ENCODE data around the gene MBNL1.
"Not testable (repeated sequence)": the region's sequence is repeated elsewhere in the genome, so short reads cannot be mapped to it uniquely, and the experiment has no call there.

Gene MBNL1

DNA sequence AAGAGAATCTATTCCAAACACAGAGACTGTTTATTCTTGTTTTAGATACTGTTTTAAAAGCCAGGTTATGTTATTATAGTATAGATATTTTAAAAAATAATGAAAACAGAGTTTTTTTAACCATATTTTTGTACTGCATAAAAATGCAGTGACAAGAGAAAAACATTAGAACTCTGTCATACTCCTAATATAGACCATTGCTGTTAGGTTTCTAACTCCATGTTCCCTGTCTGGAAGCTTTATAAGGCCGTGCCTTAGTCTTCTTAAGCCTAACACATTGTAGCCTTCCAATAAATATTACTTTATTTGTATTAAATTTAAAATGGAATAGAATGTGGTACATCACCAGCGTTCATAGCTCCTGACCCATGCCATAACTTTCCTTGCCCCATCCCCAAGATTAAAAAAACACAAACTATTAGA is 53.2 kb downstream of the MBNL1 start:
- DNase-seq, result no peak

DNA sequence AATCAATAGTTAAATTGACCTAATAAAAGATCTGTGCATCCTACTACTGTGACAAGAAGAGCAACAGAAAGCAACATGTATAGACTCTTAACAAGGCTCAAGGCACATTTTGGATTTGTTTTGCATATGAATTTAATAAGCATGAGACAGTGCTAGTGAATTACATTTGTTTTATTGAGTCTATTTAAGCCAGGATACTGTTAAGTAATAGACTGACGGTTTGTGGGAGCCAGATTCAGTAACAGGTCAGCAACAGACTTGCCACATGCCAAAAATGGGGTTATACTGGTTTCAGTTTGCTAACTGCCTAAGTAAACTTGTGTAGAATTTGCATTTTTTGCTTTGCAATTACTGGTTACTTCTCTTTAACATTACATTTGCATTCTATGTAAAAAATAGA is 54.0 kb downstream of the MBNL1 start:
- DNase-seq, result peak in 1 of 2 donors; percentile 34

DNA sequence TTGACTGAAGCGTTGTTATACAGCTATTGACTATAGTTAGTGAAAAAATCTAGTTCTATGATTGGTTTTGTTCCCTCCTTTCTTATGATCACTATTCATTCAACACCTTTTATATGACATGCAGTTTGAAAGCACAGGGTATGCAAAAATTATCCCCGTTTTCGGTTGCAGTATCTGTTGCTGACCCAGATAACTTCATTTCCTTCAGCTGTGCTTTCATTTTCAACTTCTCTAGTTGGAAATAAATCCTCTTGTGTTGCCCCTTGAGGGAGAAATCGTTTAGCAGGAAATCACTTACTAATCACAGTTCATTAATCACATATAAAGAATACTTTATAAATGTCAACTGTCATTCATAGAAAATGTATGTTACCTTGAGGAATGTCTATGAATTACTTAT is 55.1 kb downstream of the MBNL1 start:
- DNase-seq, result peak in 1 of 2 donors; percentile 47

DNA sequence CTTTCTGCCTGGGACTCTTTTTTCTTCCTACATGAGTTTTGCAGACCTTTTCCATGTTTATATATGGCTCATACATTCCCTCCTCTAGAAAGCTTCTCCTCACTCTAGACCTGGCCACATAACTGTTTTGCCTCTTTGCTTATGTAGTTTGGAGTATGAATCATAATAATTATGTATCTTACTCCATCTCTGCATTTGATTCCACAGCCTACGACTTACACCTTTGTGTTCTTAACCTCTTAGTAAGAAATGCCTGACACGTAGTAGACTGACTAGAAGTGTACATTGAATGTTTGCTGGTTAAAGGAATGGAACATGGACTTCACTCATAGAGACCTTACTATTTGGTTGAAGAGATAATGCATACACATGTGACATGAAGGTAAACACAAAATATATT is 56.4 kb downstream of the MBNL1 start:
- no peak for DNase-seq

DNA sequence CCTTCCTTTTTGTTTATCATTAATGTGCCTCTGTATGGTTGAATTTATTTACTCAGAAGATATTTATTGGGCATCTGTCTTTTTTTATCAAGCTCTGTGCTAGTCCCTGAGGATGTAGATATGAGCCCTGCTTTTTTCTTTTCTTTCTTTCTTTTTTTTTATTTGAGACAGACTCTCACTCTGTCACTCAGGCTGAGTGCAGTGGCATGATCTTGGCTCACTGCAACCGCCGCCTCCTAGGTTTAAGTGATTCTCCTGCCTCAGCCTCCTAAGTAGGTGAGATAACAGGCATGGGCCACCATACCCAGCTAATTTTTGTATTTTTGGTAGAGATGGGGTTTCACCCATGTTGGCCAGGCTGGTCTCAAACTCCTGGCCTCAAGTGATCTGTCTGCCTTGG is 58.5 kb downstream of the MBNL1 start:
- DNase-seq, result no peak

DNA sequence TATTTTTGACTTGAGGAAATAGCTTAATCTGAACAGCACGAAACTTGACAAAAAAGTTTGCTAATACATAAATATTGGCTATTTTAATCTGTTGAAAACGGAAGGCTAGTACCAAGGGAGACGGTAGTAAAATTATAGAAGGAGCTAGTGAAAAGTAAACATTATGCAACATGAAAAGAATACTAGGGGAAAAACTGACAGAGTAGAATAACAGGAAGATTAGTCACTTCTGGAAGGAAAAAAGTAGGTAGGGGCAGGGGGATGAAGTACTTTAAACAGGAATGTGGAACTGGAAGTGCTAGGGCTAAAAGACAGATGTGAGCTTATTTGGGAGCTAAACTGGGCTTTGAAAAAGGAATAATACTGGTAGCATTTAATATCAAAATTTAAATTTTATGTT is 60.1 kb downstream of the MBNL1 start:
- no peak for DNase-seq

DNA sequence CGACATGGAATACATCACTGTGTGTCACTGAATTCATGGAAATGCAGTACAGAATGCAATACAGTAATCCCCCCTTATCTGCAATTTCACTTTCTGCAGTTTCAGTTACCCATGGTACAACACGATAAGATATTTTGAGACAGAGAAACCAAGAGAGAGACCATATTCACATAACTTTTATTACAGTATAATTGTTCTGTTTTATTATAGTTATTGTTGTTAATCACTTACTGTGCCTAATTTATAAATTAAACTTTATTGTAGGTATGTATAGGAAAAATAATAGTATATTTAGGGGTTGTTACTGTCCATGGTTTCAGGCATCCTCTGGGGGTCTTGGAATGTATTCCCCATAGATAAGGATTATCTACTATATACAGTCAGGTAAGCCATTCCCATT is 61.8 kb downstream of the MBNL1 start:
- DNase-seq, result no peak

DNA sequence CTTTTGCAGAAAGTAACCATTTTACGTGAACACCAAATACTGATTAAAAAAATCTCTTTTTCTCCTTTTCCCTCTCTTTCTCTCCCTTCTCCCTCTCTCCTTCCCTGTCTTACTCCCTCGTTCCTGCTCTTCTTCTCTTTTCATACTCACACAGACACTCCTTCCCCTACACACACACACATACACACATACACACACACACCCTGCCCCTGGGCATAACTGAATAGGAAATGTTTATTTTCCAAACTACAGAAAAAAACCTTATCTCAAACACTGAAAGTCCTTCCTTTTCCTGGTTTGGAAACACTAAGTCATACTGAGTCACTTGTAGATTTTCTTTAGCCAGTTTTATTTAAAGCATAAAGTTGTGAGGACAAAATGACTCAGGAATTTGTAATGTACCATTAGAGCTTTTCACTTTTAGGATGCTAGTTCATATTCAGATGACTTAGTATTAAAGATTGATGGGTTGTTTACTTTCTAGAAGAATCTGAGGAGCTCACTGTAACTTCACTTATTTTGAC is 62.4 kb downstream of the MBNL1 start:
- DNase-seq, result no peak

DNA sequence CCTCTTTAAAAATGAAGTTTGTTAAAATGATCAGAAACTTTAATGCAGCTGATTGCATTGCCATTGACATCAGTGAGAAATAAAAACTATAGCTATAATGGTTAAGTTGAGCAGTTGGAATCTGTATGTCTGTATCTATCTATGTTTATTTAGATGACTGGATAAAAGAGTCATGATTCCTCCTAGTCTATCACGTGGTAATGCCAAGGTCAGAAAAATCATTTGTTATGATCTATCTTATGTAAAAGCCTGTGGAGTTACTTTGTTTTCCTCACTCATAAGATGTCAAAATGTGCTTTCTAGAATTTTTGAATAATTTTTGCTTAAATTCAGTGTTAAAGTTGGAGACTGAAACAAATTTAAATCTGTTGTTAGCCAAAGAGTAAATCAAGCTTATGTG is 63.3 kb downstream of the MBNL1 start:
- no peak for DNase-seq

DNA sequence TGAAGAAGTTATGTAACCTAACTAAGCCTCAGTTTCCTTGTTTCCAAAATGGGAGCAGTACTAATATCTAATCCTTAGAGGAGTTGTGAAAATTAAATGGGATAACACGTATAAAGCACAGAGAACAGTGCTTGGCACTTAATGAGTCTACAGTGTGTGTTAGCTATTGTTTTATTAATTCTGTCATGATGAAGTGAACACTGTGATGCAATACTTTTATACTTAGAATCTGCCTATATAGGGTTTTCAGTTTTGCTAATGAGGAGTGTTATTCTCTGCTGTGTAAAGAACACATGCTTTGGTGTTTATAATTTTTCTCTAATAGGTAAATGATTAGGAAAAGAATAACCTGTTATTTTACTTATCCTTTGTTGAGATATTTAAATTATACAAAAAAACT is 65.2 kb downstream of the MBNL1 start:
- no peak for DNase-seq

DNA sequence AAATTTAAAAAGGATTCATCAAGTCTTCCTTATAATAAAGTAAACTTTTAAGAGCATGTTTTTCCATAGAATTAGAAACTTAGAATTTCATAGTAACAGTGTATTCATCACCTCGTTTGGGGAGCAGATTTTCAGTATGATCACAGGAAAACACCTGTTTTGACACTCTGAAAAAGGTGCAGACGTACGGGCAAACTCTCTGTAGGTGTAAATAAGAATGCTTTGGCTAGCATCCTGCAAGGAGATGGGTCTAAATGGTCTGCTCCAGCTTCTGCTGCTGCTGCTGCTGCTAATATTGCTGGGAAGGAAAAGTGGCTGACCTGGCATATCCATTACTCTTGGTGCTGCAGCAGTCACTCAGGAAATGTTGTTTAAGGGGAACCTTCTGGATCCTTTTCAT is 66.0 kb downstream of the MBNL1 start:
- DNase-seq, result no peak

DNA sequence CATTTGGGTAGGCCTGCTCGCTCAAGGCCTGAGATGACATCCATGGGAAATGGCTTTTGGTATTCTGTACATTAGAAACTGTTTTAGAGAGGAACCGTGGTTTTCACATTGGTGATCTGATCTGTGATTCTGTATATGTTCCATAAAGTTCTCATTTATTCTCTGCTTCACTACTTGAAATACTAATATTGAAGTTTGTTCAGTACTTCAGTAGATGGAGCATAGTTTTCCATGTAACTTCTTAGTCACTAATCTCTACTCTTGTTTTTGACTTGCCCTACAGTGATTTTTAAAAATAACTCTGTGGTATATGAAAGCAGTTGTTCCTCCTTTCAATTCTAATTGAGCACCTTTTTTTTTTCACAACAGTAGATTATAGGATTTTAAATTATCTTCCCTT is 66.5 kb downstream of the MBNL1 start:
- DNase-seq, result no peak

DNA sequence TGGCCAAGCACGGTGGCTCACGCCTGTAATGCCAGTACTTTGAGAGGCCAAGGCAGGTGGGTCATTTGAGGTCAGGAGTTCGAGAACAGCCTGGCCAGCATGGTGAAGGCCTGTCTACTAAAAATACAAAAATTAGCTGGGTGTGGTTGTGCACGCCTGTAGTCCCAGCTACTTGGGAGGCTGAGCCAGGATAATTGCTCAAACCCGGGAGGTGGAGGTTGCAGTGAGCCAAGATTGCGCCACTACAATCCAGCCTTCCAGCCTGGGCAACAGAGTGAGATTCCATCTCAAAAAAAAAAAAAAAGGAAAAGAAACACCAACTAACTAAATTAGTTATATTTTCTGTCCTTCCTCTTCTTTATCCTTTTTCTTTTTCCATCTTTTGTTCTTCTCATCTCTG is 68.6 kb downstream of the MBNL1 start:
- DNase-seq, result not testable (repeated sequence)

DNA sequence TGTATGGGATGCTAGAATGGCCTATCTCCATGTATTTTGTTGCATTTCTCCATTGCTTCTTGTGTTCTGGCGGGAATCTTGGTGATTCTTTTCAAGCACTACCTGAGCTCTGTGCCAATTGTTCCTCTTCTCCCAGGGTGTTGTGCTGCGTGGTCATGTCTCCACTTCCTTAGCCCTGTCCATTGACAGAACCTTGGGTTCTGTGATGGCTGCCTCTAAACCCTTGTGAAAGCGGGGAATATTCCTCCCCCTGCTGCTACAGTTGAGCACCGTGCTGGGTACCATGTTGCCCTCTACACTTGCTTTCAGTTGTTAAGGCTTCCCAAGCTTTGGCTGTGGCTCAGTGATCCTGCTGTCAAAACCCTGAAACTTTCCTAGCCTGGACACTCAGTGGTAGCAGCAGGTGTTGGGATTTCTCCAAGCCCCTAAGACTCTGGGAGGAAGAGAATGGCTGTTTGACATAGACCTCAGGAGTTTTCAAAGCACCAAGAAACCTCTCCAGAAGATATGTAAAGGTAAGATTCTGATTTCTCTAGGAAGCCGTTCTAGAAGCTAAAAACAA is 69.5 kb downstream of the MBNL1 start:
- DNase-seq, result no peak

DNA sequence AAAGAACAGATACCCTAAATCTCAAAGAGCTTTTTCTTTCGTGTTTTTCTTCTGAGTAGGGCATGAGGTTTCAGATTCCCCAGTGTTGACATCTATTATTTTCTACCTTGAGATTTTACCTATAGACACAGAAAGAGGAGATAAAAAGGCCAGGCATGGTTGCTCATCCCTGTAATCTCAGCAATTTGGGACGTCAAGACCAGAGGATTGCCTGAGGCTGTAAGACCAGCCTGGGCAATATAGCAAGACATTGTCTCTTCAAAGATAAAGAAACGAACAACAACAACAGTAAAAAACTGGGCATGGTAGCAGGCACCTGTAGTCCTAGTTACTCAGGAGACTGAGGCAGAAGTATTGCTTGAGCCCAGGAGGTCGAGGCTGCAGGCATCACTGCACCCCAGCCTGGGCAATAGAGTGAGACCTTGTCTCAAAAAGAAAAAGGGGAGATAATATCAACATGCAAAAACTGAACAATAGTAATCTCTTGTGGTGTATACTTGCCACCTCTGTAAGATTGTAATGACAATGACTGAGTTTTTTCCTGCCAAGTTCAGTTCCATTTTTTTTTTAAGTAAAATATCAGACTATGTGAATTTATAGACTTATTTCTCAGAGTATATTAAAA is 71.3 kb downstream of the MBNL1 start:
- DNase-seq, result no peak

DNA sequence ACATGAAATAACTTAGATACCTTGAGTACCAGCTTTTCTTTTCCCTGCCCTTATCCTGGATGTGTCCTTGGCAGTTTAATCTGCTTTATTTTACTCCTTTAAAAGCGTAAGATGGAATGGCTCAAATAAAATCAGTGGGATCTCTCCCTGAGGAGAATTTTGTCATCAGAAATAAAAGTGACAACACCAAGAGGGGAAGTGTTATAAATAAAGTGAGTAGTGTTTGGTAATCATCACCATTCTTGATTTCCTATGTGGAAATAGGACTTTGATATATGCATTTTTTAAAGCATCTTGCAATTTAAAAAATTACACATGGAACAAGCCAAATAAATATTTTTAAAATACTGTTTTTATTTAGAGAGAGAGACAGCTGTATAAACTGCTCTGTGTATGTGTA is 76.5 kb downstream of the MBNL1 start:
- DNase-seq, result no peak

DNA sequence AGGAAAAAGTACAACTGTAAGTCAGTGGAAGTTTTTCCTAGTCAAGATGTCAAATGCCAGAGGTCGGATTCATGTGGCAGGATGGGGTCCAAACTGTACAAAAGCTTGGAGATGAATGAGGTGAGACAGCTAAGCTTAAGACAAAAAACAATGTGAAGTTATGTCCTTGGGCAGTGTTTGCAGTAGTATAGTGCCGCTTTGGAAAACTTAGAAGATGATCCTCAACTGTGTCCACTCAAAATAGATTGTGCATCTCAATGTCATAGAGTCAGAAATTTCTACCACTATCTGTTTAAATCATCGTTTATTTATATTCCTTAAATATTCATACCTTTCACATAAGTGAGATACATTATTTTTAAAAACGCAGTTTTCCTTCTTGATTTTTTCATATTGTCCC is 77.3 kb downstream of the MBNL1 start:
- DNase-seq, result no peak

DNA sequence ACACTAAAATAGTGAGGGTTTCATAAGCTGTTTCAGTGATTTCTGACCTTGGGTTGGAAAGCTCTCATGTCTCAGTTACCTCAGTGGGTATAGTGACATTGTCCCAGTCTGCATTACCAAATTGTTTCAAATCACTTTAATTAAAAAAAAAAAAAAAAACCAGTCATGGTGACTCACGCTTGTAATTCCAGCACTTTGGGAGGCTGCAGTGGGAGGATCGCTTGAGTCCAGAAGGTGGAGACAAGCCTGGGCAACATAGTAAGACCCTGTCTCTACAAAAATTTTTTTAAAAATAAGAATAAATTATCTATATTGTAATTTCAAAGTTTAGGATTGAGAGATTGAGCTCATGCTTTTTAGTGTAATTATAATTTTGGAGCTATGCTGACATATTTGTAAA is 78.0 kb downstream of the MBNL1 start:
- no peak for DNase-seq

DNA sequence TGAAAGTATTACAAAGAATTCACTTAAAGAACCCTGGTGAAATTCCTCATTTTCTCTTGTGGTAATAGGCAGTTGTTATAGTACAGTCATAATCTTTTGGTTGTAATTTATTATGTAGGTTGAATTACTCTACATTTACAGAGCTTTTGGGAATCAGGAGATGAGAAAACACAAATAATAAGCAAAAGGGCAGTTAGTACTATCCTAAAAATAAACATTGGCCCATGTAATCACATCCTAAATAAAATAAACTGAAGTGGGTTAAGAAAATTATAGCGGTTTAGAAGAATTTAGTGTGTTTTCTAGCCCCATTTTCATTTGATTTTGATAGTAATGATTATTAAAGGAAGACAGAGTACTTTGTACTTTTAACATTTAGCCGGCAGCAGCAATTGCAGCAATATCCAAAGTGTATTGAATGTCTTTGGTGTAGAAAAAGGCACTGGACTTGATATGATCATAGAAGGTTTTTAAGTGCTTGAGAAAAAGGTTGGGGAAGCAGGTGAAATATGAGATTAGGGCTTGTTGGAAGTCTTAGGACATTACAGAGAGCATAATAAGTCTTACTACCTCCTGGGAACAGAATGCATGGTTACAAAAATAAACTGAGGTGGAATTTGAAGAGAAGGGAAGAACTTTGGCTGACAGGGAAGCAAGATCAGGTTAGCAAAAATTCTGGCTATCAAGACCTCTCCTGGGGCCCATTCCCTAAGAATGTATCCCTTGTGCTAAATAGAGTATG is 79.9 kb downstream of the MBNL1 start:
- no peak for DNase-seq

DNA sequence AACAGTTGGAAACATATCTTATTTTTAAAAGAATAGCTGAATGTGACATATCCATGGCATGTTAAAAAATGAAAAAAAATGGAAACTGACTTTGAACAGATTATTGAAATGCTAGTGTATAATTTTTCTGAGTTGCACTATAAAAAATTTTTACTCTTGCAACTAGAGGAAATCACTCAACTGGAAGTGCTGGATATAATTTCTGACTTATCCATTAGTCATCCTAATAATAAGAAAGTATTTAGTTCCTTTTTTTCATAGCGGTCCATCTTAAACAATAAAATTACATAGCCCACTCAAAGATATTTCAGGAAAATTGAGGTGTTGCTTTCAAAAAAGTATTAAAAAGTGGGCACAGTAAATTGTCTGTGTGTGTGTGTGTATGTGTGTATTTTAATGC is 80.7 kb downstream of the MBNL1 start:
- no peak for DNase-seq

DNA sequence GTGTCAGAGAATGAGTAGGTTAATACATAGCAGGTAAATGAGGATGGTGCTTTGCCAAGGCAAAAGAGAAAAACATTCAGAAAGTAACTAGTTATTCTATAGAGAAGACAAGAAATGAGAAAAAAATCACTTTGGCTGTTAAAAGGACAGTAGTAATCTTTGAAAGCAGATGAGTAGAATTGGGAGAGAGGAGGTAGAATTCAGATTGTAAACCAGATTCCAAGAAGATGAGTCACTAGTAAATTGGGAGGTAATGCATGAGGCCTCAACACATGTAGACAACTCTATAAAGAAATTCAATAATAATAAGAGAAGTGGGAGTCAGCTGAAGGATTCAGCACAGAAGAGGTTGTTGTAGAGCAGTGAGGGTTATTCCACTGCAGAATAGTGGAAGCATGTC is 81.4 kb downstream of the MBNL1 start:
- DNase-seq, result no peak

DNA sequence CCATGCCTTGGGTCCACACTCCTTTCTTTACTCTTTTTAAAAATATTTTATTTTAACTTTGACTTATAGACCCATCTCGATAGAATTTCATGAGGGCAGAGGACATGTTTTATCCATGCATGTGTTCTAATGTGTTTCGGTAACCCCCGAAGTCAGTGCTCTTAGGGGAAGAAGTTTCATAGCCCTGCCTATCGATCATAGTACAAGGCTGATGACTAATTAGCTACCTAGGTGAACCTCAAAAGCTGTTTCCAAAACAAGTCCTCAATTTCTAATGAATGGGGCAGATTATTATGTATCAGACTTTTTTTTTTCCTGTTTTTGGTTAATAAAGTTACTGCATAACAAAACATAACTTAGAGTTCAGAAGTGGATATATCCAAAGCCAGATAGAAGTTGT is 82.0 kb downstream of the MBNL1 start:
- no peak for DNase-seq

DNA sequence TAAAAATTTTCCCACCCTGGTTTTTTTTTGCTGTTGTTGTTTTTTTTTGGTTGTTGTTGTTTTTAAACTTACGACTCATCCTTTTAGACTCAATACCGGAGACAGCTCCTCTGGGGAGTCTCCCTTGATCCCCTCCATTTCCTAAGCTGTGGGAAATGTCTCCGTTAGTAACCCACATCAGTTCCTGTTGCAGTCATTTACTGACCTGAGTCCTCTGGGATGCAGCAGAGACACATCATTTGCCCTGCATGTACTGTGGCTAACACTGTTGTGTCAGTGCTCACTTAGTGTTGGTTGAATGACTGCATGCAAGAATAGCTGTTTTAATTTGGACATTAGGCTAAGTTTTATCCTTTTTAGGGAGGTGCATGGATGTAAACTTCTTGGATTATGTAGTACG is 83.8 kb downstream of the MBNL1 start:
- no peak for DNase-seq

DNA sequence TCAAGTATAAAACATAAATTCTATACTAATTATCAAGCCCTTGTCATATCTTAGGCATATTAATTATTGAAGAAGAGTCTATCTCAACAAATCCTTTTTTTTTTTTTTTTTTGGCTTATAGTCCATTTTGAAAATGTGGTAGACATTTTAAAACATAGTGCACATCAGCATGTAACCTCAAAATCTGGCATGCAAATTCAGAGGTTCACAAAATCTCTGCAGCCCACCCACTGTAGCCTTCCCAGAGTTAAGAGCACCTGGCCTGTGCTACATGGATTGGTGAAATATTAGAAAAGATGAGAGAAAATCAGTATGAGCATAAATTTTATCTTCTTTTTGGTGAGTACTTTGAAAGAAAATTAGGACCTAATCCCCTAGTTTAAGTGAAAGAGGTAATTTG is 84.8 kb downstream of the MBNL1 start:
- DNase-seq, result no peak
